Upper lobe of right lung (tissue), 1 donor: ENCODE measurements around the gene MCM9. TPM values are rescaled to one million over a fixed set of nuclear protein-coding genes. Genes with fewer than 3 reads are reported as not detected.

Experiments
- ATAC-seq: fragments of 200-7000 bp; cut with Tn5 transposase; one replicate; pipeline ENCODE4 v1.9.1; 2020; ENCODE audit warnings: mild to moderate bottlenecking, moderate library complexity
- DNase-seq: peaks from one replicate; pipeline ENCODE4 v3.0.0-alpha.2; 2020
- H3K27ac ChIP-seq: fragments of 200-600 bp; one replicate; pipeline ENCODE4 v1.8.0; 2022
- H3K27me3 ChIP-seq: fragments of 200-600 bp; one replicate; pipeline ENCODE4 v1.8.0; 2022; ENCODE audit warnings: mild to moderate bottlenecking
- H3K36me3 ChIP-seq: fragments of 200-600 bp; one replicate; pipeline ENCODE4 v1.8.0; 2022
- H3K4me1 ChIP-seq: fragments of 200-600 bp; one replicate; pipeline ENCODE4 v1.8.0; 2022
- H3K4me3 ChIP-seq: fragments of 200-600 bp; one replicate; pipeline ENCODE4 v1.8.0; 2022; ENCODE audit warnings: mild to moderate bottlenecking
- H3K9me3 ChIP-seq: fragments of 200-600 bp; one replicate; pipeline ENCODE4 v1.8.0; 2022
- intact Hi-C: fragments of 100-400 bp; cut with DNase I; formaldehyde crosslinking; loops from one replicate; pipeline ENCODE4 v1.11.0; 2022
- total RNA-seq: library from RNA; stranded (reverse); fragmentation: NEBNext Ultra II Directional; extraction: Animal tissue kit (Norgen Biotek cat#: 25700); gene quantifications from one replicate; pipeline ENCODE4 v1.2.1, GENCODE V29; 2021
- TF ChIP-seq, protein P1 (sequence below): fragments of 200-600 bp; IDR thresholded peaks from one replicate; pipeline ENCODE4 v1.8.0; 2022; ENCODE audit warnings: antibody characterized with exemption
- donor health status: DM: no; HTN: yes; CAD: no; lungs with severe emphysema.

Gene MCM9
- total RNA-seq, 1 donor from 2014 or later: 19.5 TPM

GRCh38 chr6:118783931-118784550, 150.9 kb downstream of the MCM9 start:
- DNase-seq (no peak), ATAC-seq (no peak)
- no peaks in the 10 kb centered on the region for H3K36me3 ChIP-seq
- TF ChIP-seq, protein P1, sequence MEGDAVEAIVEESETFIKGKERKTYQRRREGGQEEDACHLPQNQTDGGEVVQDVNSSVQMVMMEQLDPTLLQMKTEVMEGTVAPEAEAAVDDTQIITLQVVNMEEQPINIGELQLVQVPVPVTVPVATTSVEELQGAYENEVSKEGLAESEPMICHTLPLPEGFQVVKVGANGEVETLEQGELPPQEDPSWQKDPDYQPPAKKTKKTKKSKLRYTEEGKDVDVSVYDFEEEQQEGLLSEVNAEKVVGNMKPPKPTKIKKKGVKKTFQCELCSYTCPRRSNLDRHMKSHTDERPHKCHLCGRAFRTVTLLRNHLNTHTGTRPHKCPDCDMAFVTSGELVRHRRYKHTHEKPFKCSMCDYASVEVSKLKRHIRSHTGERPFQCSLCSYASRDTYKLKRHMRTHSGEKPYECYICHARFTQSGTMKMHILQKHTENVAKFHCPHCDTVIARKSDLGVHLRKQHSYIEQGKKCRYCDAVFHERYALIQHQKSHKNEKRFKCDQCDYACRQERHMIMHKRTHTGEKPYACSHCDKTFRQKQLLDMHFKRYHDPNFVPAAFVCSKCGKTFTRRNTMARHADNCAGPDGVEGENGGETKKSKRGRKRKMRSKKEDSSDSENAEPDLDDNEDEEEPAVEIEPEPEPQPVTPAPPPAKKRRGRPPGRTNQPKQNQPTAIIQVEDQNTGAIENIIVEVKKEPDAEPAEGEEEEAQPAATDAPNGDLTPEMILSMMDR: no peak
- H3K4me3 ChIP-seq: no peak overlapping the region
- H3K9me3 ChIP-seq: no peaks in the 10 kb centered on the region
- peaks cover 10% of the 10 kb centered on the region for H3K4me1 ChIP-seq
- intact Hi-C loops: no loop called here
- no peak overlapping the region for H3K27ac ChIP-seq
- H3K27me3 ChIP-seq: no peaks in the 10 kb centered on the region

DNA sequence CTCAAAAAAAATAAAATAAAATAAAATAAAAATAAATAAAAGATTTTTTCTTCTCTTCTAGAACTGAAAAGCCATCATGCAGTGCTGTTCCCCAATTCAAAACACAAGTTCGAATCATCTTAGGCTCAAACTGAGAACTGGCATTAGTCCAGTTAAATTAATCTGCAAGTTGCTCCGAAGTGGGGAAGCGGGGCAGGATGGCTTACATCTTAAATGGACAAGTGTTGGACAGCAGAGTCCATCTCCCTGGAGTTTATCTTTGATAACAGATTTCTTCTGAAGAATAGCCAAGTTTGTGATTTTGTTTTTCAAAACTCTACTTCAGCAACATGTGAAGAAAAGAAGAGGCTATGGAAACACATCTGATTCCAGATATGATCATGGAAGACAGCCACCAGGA, 152.3 kb downstream of the MCM9 start:
- Histone ChIP-seq H3K27ac (no peak overlapping the region), H3K36me3 (no peaks in the 10 kb centered on the region), H3K27me3 (no peaks in the 10 kb centered on the region), H3K4me3 (no peak overlapping the region), H3K4me1 (peaks cover 10% of the 10 kb centered on the region), H3K9me3 (no peaks in the 10 kb centered on the region)
- TF ChIP-seq, protein P1: no peak
- no peak for ATAC-seq
- intact Hi-C loops: no loop called here
- no peak for DNase-seq

GRCh38 chr6:118781897-118782296, 153.1 kb downstream of the MCM9 start:
- intact Hi-C loops: no loop called here
- DNase-seq (no peak), ATAC-seq (no peak)
- no peaks in the 10 kb centered on the region for H3K36me3 ChIP-seq
- H3K27ac ChIP-seq: no peak overlapping the region
- H3K4me1 ChIP-seq: peaks cover 10% of the 10 kb centered on the region
- no peak overlapping the region for H3K4me3 ChIP-seq
- H3K9me3 ChIP-seq: no peaks in the 10 kb centered on the region
- H3K27me3 ChIP-seq: no peaks in the 10 kb centered on the region
- TF ChIP-seq, protein P1: no peak

DNA sequence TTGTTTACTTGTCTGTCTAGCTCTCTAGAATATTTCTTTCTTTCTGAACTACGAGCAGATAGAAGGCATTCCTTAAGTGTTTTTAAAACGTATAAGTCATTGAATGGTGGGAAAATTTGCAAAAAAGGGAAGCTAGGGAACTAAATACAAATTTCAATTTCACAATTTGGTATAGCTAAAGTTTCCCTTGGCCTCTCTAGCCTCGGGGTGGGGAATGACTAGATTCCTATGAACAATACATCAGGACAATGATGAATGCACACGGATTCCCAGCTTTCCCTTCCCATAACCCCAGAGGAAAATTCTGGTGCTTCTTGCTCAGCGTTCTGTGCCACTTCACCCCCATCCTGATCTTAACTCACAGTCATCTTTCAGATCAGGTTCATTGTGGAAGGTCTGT, 154.3 kb downstream of the MCM9 start:
- ATAC-seq (no peak), DNase-seq (no peak)
- TF ChIP-seq, protein P1: no peak
- H3K9me3 ChIP-seq: no peaks in the 10 kb centered on the region
- H3K27me3 ChIP-seq: no peaks in the 10 kb centered on the region
- H3K36me3 ChIP-seq: no peaks in the 10 kb centered on the region
- H3K4me3 ChIP-seq: no peak overlapping the region
- no peak overlapping the region for H3K27ac ChIP-seq
- H3K4me1 ChIP-seq: peaks cover 10% of the 10 kb centered on the region
- intact Hi-C loops: no loop called here

DNA sequence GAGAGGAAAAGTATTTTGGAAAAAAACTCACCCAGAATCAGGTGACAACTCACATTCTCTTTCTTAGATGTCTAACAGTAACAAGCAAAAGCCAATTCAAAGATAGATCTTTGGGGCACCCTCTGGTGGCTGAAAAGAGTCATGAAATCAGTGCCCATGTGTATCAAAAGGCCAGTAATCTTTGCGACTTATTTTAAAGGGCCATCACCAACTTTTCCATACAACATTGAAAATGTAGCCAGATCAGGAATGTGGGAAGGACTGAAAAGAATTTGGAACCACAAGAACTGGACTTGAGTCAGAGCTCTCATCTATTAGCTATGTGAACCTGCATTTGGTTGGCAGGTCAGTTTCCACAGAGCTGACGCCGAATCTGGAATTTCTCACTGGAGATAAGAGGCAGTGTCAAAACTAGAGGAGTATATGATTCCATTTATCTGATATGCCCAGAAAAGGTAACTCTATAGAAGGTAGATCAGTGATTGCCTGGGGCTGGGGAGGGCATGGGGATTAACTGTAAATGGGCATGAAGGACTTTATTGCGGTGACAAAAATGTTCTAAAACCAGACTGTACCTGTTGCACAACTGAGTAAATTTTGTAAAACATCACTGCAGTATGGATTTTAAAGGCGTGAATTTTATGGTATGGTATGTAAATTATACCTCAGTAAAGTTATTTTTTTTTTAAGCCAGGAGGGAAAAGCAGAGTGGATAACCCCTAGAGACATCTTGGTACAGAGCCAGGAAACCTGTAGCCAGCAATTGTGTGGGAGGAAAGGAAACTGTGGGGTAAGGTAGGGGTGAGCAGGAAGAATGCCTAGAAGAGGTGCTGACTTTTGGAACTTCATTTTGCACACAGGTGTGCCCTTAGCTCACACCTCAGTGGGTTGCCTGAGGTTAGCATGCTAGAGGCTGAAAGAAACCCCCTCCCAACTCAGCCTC, 158.1 kb downstream of the MCM9 start:
- no peak overlapping the region for H3K4me3 ChIP-seq
- intact Hi-C loops: no loop called here

More for the DNA sequence above, 158.1 kb downstream of the MCM9 start:
- Histone ChIP-seq H3K4me1 (no peaks in the 10 kb centered on the region), H3K9me3 (no peaks in the 10 kb centered on the region), H3K27me3 (no peaks in the 10 kb centered on the region), H3K36me3 (no peaks in the 10 kb centered on the region), H3K27ac (no peak overlapping the region)
- no peak for DNase-seq
- TF ChIP-seq, protein P1: peak; percentile 81
- ATAC-seq: peak; percentile 89
